GM12801 (cell line): ENCODE data around the gene NISCH.

ENCODE experiments used
- CTCF ChIP-seq: IDR thresholded peaks from one replicate; pipeline ENCODE4 v1.5.1; 2011; ENCODE audit warnings: control low read depth; ENCODE audit not compliant: insufficient read length; ENCODE audit errors: extremely low read depth

NISCH gene

GRCh38 chr3:52529376-52530333, 74.3 kb downstream of the NISCH start:
- TF ChIP-seq CTCF: no peak

DNA sequence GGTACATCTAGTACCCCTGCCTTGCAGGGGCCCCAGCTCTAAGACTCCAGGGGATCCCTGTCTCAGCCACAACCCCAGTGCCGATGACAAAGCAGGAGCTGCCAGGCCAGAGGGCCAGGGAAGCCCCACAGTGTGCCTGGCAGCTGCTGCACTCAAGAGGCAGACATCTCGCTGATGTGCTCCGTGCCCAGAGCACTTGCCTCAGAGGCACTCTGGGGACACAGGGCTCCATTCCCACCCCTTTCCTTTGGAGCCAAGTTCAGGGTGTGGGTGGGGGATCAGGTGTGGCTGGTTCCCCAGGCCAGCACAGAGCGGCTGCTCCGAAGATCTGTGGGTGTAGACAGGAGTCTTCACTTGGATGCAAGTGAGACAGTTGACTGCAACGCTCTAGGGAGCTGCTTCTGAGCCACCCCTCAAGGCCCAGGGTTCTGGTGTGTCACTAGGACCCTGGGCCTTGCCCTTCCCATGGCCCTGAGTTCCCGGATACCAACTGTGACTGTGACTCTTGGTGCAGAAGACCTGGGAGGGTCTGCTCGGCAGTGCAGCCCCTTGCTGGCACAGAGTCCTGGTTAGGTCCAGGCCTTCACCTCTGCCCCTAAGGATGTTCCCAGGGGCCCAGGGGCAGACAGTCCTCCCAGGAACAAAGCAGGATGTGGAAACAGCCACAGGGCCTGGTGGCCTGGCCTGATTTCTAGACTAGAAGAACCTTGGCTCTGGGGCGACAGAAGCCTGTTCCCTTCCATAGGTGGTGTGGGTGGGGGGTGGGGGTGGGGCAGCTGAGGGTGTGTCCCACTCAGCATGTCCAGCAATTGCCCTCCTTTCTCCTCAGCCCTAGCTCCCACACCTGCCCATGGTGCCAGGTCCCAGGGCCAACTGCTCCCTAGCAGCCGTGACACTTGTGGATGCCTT, 75.8 kb downstream of the NISCH start:
- TF ChIP-seq CTCF: no peak

DNA sequence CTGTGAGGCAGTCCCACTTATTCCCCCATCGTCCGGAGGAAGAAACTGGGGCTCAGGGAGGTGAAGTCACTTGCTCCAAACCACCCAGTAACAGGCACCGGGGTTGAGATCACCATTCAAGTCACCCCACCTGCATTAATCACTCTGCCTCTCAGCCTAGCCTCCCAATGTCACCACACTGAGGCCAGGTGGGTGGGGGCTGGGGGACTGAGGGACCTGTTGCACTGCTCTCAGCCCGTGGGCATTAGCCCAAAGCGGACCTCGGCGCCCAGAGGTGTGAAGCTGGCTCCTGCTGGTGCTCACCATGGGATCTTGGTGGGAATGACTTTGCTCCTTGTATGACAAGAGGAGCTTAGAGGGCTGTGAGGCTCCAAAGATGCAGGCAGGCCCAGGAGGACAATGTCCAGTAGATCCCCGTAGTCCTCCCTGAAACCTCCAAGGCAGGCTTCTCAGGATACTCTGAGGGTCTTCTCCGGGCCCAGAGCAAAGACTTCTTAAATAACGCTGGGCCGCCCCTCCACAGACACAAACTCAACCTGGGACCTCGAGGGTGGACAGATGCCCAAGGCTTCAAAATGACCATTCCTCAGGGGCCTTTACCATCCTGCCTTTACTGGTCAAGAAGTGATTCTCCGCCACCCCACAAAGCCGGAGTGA, 76.6 kb downstream of the NISCH start:
- TF ChIP-seq CTCF: no peak

DNA sequence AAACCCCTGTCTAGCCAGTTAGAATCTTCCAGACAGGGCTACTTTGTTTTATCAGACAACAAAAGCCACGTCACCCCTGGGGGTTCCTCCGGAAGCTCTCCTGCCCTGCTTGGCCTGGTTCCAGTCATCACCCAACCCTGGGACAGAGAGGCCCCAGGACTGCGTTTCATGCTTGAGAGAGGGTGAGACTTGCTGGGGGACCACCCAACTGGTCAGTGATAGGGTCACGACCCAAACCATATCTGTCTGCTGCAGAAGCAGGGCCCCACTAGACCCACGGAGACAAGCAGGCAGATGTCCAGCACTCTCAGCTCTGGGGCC, 77.1 kb downstream of the NISCH start:
- TF ChIP-seq CTCF: no peak

DNA sequence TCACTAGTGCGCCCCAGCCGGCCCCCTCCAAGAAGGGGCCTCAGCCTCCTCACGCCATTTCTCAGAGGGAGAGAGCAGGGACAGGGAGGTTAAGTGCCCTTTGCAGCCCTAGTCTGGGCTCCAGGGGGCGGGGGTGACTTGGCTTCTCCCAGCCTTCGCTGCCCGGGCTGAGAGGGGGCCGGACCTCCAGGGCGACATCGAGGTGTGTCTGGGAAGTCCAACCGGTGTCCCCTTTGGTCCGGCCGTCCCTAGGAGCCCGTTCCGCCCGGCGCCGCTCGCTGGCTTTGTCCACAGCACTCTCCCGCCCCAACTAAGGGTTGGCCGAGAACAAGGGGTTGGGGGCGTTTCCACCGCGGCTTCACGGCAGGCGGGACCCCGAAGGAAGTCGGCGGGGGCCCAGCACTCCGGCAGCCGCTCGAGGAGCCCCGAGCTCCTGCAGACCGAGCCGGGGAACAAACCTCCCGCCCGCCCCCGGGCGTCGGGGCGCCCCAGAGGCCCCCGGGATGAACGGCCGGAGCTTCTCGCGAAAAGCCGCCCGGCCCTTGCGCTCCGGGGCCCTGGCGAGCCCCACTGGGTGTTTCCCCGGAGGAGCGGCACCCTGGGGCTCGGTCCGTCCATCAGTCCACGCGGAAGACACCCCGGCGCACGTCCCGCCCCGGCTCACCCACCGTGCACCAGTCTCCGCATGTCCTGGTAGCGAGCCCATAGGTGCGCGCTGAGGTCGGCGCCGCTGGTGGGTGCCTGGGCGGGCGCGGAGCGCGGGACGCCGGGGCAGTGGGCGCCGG, 77.6 kb downstream of the NISCH start:
- no peak for TF ChIP-seq CTCF

DNA sequence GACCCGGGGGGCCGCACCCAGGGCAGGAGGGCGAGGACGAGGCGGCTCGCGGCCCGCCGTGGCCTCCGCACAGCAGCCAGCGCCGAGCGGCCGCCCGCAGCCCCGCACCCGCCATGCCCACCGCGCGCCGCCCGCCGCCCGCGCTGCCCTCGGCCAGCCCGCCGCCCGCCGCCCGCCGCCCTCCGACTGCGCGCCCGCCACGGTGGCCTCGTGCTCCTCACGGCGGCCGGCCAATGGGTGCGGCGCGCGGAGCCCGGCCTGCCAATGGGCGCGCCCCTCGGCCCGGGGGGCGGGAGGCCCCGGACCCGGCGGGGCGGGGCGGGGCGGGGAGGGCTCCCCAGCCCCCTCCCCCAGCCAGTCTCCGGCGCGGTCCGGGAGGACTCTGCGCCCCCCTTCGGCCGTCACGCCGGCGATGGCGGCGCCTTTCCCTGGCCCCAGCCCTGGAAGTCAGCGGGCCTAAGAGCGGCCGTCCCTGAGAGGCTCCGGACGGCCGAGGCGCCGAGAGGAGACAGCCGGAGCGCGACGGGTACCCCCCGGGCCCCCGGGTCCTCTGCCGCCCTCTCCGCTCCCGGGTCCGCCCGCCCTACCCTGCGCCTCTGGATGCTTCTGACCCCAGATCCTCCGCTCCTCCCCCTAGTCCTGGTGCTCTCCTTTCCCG, 78.3 kb downstream of the NISCH start, which contains the start of gene NT5DC2:
TSS of gene NT5DC2 (minus strand) at position 235 of the 658 bp plus-strand sequence. CDS start at position 115, 120 bp downstream.
- no peak for TF ChIP-seq CTCF
